Measurements from ENCODE around the gene CTNNA3. TPM values are rescaled to one million over a fixed set of nuclear protein-coding genes. Genes with fewer than 3 reads are reported as not detected.

Gene CTNNA3
- total RNA-seq, 1 experiment from 2014 or later: 0.32 TPM

- Histone ChIP-seq H4K20me1 (ENCODE audit: insufficient read depth) (no peaks in the 10 kb centered on the region), H3K9me3 (ENCODE audit: control insufficient read depth in 1 of 2, insufficient read depth in 1 of 2, low read depth in 1 of 2, low read length in 2 of 2) (no peaks in the 10 kb centered on the region), H3K27ac (ENCODE audit: low read depth, low read length) (no peak overlapping the region), H3K36me3 (ENCODE audit: control insufficient read depth in 1 of 2, insufficient read depth in 2 of 2, low read length in 2 of 2) (no peaks in the 10 kb centered on the region), H3K4me1 (ENCODE audit: control insufficient read depth in 1 of 2, insufficient read depth in 2 of 2, low read length in 2 of 2) (peaks cover 0 to 11% of the 10 kb centered on the region in 2 experiments; a peak in 1 of 4 replicates), H3K9ac (ENCODE audit: low read length) (no peak overlapping the region), H3K9me2 (ENCODE audit: insufficient read depth) (no peaks in the 10 kb centered on the region), H2AFZ (ENCODE audit: low read depth, low read length, poor library complexity, severe bottlenecking) (no peak overlapping the region), H3K79me2 (ENCODE audit: insufficient read depth, low read length) (no peaks in the 10 kb centered on the region), H3K27me3 (ENCODE audit: insufficient read depth, low read length) (no peaks in the 10 kb centered on the region), H3K4me3 (replicated peaks in 1 of 2; ENCODE audit: low read depth in 1 of 2, low read length in 2 of 2) (no peak overlapping the region), H3K4me2 (ENCODE audit: low read length) (peak overlapping the region; percentile 30; the same call in 1 of the 2 replicates)
- ATAC-seq (peak; percentile 36; the same call in 1 of the 2 replicates), DNase-seq (ENCODE audit: low read depth, low spot score) (no peak)
- TF ChIP-seq ZBTB33 (IDR thresholded peaks at IDR 0.05; ENCODE audit: extremely low read depth, insufficient replicate concordance, low read length) (no peak), EZH2phosphoT487 (IDR thresholded peaks at IDR 0.05; ENCODE audit: borderline replicate concordance) (no peak), SP1 (IDR thresholded peaks at IDR 0.05; ENCODE audit: low read depth) (no peak), ELF1 (IDR thresholded peaks at IDR 0.05; ENCODE audit: borderline replicate concordance, low read depth) (no peak), REST (IDR thresholded peaks at IDR 0.05; ENCODE audit: low read depth) (no peak), MAX (IDR thresholded peaks at IDR 0.05) (no peak), ATF3 (IDR thresholded peaks at IDR 0.05) (no peak), CTCF (IDR thresholded peaks at IDR 0.05 in 2 of 3, conservative IDR thresholded peaks at IDR 0.05 in 1 of 3; ENCODE audit: borderline replicate concordance in 1 of 3, insufficient read depth in 1 of 3, low read depth in 2 of 3, low read length in 2 of 3) (no peak), CBX3 (IDR thresholded peaks at IDR 0.05; ENCODE audit: low read depth) (no peak), RAD21 (IDR thresholded peaks at IDR 0.05; ENCODE audit: low read depth) (no peak), EZH2 (IDR thresholded peaks at IDR 0.05) (no peak), POLR2AphosphoS5 (IDR thresholded peaks at IDR 0.05; ENCODE audit: low read depth, low read length) (no peak), SRF (IDR thresholded peaks at IDR 0.05; ENCODE audit: low read depth) (no peak), JUND (IDR thresholded peaks at IDR 0.05) (no peak), SIN3A (IDR thresholded peaks at IDR 0.05; ENCODE audit: low read depth) (no peak), YY1 (IDR thresholded peaks at IDR 0.05; ENCODE audit: extremely low read depth, insufficient replicate concordance, low read depth, low read length) (no peak), ZFX (IDR thresholded peaks at IDR 0.05) (no peak), CEBPB (IDR thresholded peaks at IDR 0.05; ENCODE audit: low read depth) (no peak), POLR2A (IDR thresholded peaks at IDR 0.05; ENCODE audit: borderline replicate concordance, extremely low read depth, insufficient read depth, insufficient read length) (no peak)
- POLR2A ChIA-PET: no interaction called here
- intact Hi-C loops (cut with micrococcal nuclease): no loop called here
- BruUV-seq (replicated peaks): no TSS peak
- RAD21 ChIA-PET (ENCODE audit: low non-redundant PET in 1 of 2, low total read pairs in 2 of 2, uncharacterized antibody in 2 of 2, unreplicated experiment in 2 of 2): no interaction called here
- CTCF ChIA-PET: no interaction called here
Observed at GRCh38 chr10:66162560-66163143, 1533.3 kb downstream of the CTNNA3 start.
